HG03439 (cell line): Measurements from ENCODE around the gene MRFAP1.
"Not testable (repeated sequence)": the region's sequence is repeated elsewhere in the genome, so short reads cannot be mapped to it uniquely, and the experiment has no call there.

Source experiments
- ATAC-seq: cut with Tn5 transposase; IDR thresholded peaks from one replicate; pipeline ENCODE4 v1.9.1; 2021; ENCODE audit warnings: mild to moderate bottlenecking, moderate library complexity; ENCODE audit not compliant: unreplicated experiment

MRFAP1 gene

DNA sequence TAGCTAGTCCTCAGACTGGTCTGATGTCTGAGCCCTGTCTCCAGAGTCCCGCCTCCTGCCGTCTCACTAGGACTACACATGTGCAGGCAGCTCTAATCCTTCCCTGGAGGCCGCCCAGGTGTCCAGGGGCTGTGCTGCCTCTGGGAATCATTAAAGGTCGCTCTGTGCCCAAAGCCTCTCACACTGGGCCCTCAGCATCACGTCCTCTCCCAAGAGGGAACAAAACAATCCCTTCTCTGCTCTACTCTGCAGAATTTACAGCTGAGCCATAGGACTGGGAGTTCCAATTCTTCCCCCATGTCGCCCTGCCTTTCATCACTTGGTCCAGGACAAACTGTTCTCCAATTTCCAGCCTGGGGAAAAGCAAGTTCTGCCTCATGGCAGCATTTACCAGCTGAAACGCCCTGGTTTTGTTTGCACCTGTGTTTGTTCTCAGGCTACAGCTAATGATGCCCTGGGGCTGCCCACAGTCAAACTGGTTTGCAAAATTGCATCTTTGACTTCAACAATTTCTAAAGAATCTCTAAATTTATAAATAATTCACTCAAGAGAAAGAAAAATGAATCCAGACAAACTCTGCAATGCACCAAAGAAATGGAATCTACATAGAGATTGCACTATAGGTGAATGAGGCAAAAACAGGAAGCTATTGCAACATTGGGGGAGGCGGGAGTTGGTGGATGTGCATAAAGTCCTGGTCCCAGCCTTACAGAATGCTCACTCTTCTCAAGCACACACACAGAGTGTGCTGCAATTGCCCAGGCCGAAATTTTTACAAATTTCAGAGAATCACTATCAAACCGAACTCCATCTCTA, 7.2 kb upstream of the MRFAP1 start:
- ATAC-seq: no peak

DNA sequence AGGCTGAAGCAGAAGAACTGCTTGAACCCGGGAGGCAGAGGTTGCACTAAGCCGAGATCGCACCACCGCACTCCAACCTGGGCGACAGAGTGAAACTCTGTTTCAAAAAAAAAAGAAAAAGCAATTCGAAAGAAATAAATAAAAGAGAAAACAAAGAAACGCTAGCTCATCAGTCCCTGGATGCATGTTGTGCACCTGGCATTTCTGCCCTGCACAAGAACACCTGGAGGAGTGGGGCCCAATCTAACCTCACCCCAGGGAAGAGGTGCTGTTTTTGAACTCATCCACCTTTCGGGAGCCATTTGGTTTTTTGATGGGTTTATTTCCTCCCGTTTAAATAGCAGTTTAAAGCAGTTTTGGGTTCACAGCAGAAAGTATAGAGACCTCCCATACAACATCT, 5.7 kb upstream of the MRFAP1 start:
- ATAC-seq: no peak

GRCh38 chr4:6639137-6639680, 1.3 kb upstream of the MRFAP1 start:
- no peak for ATAC-seq

- ATAC-seq: peak; percentile 20
These were observed 882 bp downstream of the MRFAP1 start for GRCh38 chr4:6641164-6641970.

GRCh38 chr4:6641971-6642320, 1.5 kb downstream of the MRFAP1 start:
- no peak for ATAC-seq

GRCh38 chr4:6643141-6643847, 2.8 kb downstream of the MRFAP1 start:
- ATAC-seq: no peak

GRCh38 chr4:6644792-6645530, 4.5 kb downstream of the MRFAP1 start:
- no peak for ATAC-seq

DNA sequence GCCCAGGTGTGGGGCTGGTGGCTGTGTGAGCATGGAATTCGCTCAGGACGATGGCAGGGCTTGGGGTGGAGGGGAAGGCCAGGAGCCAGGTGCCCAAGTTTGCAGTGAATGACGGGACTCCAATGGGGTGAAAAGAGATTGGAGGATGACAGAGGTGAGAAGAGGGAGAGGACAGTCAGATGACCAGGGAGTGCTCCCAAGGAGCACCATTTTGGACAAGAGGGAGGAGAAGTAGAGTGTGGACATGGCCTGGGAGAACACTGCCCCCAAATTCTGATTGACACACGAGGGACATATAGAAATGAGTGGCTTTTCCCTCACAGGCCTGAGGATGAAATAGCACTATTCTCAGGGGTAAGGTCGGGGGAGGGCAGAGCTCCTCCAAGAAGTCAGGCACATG, 6.7 kb downstream of the MRFAP1 start:
- no peak for ATAC-seq

GRCh38 chr4:6647582-6648230, 7.2 kb downstream of the MRFAP1 start:
- no peak for ATAC-seq

DNA sequence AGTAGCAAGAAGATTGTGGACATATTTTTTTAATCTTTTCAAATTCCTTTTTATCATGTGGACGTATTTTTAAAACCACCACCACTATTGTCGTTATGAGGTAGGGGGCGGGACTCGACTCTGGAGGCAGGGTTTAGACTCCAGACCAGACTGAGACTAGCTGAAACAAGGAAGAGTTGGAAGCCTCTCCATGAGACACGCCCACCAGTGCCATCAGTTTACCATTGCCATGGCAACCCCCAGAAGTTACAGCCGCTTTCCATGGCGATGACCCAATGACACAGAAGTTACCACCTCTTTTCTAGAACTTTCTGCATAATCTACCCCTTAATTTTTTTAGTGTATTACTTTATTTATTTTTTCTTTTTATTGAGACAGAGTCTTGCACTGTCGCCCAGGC, 8.7 kb downstream of the MRFAP1 start:
- no peak for ATAC-seq

GRCh38 chr4:6654211-6654610, 13.7 kb downstream of the MRFAP1 start:
- ATAC-seq: not testable (repeated sequence)

DNA sequence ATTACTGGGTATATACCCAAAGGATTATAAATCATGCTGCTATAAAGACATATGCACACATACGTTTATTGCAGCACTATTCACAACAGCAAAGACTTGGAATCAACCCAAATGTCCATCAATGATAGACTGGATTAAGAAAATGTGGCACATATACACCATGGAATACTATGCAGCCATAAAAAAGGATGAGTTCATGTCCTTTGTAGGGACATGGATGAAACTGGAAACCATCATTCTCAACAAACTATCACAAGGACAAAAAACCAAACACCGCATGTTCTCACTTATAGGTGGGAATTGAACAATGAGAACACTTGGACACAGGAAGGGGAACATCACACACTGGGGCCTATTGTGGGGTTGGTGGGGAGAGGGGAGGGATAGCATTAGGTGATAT, 14.8 kb downstream of the MRFAP1 start:
- ATAC-seq: not testable (repeated sequence)

- no peak for ATAC-seq
These were observed 15.4 kb downstream of the MRFAP1 start for GRCh38 chr4:6655924-6656323.

DNA sequence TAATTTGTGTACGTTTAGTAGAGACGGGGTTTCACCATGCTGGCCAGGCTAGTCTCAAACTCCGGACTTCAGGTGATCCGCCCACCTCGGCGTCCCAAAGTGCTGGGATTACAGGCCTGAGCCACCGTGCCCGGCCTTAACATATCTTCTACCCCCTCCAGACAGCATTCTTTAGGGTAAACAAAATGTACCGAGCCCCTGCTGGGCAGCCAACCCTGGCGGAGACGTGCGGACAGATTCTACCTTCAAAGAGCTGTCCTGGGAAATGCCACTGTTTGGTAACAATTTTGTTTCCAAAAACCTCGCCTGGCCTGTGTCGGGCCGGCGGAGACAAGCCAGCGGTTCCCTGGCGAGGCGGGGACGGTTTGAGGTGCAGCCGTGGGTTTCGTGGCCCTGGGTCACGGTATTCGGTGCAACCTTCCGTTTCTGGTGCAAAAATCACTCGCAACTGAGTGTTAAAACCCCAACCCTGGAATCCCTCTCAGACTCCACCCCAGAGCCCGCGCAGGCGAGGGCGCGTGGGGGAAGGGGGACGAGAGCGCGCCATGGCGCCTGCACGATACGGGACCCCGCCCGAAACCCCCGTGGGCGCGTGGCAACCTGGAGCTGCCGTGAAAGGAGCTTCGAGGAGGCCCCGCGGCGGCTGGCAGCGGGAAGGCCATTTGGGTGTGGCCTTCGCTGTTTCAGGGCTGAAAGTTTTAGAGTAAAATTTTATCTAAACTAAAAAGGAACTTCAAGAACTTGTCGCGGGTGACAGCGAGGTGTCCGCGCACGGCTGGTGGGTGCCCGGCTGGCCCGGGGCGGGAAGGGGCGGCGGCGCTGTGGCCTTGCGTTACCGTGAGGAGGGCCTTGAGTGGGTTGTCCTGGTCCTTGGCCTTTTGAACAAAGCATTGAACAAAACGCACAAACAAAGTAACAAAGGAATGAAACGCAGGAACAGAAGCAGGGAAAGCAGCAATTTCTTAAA, 17.0 kb downstream of the MRFAP1 start:
- no peak for ATAC-seq

DNA sequence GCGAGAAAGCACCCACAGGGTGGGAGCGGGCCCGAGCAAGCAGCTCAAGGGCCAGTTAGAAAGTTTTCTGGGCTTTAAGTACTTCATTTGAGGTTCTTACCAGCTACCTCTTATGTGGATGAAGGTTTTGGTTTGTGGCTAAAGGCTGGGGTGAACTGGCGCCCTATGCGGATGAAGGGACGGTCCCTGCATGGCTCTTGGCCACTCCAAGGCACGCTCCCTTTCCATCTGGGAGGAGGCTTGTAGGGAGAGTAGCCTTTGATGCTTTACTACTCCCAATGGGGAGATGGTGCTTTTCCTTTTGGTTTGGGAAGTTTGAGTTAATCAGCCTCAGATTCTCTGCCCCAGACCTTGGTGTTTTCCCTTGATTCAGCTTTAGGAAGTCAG, 17.7 kb downstream of the MRFAP1 start:
- ATAC-seq: no peak

- ATAC-seq: no peak
These were observed 18.2 kb downstream of the MRFAP1 start for GRCh38 chr4:6658597-6659075.

DNA sequence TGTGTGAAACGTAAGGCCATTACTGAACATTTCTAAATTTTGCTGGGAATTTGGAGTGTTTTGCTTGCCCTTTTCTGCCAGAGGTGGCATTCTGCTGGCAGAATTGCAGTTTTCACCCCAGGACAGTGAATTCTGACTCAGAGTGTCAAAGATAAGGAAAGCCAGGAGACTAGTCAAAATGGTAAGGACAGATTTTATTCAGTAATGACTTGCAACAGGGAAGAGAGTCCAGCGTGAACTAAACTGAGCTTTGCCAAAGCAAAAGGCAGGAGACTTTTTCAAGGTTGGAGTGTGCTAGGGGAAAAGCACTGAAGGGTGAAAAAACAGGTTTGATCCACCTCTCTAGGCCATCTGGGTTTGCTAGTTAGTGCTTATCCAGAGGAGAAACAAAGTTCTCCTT, 19.4 kb downstream of the MRFAP1 start:
- no peak for ATAC-seq

DNA sequence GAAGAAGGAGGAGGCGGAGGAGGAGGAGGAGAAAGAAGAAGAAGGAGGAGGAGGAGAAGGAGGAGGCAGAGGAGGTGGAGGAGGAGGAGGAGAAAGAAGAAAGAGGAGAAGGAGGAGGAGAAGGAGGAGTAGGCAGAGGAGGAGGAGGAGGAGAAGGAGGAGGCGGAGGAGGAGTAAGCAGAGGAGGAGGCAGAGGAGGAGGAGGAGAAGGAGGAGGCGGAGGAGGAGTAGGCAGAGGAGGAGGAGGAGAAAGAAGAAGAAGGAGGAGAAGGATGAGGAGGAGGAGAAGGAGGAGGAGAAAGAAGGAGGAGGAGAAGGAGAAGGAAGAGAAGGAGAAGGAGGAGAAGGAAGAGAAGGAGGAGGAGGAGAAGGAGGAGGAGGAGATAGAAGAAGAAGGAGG, 19.9 kb downstream of the MRFAP1 start:
- ATAC-seq: no peak

- no peak for ATAC-seq
These were observed 22.1 kb downstream of the MRFAP1 start for GRCh38 chr4:6662591-6662990.
